Right renal cortex interstitium (tissue), 3 donors: ENCODE results near the gene COL23A1. TPM values are rescaled to one million over a fixed set of nuclear protein-coding genes. Genes with fewer than 3 reads are reported as not detected.
A peak's percentile ranks its signal among the peaks of the same experiment; 100 is the strongest.

ENCODE experiments used
- DNase-seq, 3 donors: peaks; one replicate each; pipeline ENCODE4 v3.0.0-alpha.2; 2013; ENCODE audit warnings: low read depth in 3 of 3, low spot score in 2 of 3
- polyA plus RNA-seq, 3 donors: library from polyadenylated mRNA; unstranded; fragments of 120-200 nt; gene quantifications; one replicate each; pipeline ENCODE4 v1.2.1, GENCODE V29; 2013; ENCODE audit not compliant: insufficient read length in 3 of 3

The COL23A1 gene
- polyA plus RNA-seq, 3 donors: 4.8 to 5.2 (median 4.9) TPM

- no peak for DNase-seq
Measured at GRCh38 chr5:178560911-178561310, 29.3 kb downstream of the COL23A1 start.

GRCh38 chr5:178557416-178557815 lies 32.8 kb downstream of the COL23A1 start:
- no peak for DNase-seq

GRCh38 chr5:178555771-178556211 lies 34.4 kb downstream of the COL23A1 start:
- DNase-seq: no peak

GRCh38 chr5:178555005-178555404 lies 35.2 kb downstream of the COL23A1 start:
- no peak for DNase-seq

GRCh38 chr5:178554311-178554710 lies 35.9 kb downstream of the COL23A1 start:
- DNase-seq: no peak

GRCh38 chr5:178553517-178553916 lies 36.7 kb downstream of the COL23A1 start:
- DNase-seq: no peak

GRCh38 chr5:178551468-178551867 lies 38.7 kb downstream of the COL23A1 start:
- no peak for DNase-seq

GRCh38 chr5:178551059-178551458 lies 39.1 kb downstream of the COL23A1 start:
- DNase-seq: no peak

- no peak for DNase-seq
Measured at GRCh38 chr5:178548746-178549145, 41.4 kb downstream of the COL23A1 start.

GRCh38 chr5:178547753-178548415 lies 42.3 kb downstream of the COL23A1 start:
- no peak for DNase-seq

GRCh38 chr5:178547052-178547666 lies 43.0 kb downstream of the COL23A1 start:
- DNase-seq: no peak

- no peak for DNase-seq
Measured at GRCh38 chr5:178546675-178547033, 43.5 kb downstream of the COL23A1 start.

- no peak for DNase-seq
Measured at GRCh38 chr5:178545941-178546674, 44.1 kb downstream of the COL23A1 start.

GRCh38 chr5:178545176-178545575 lies 45.0 kb downstream of the COL23A1 start:
- no peak for DNase-seq

GRCh38 chr5:178544166-178544834 lies 45.9 kb downstream of the COL23A1 start:
- DNase-seq: no peak

GRCh38 chr5:178542455-178542854 lies 47.7 kb downstream of the COL23A1 start:
- peak in 2 of 3 donors; percentile 41 to 54 for DNase-seq

GRCh38 chr5:178540526-178540925 lies 49.7 kb downstream of the COL23A1 start:
- no peak for DNase-seq

GRCh38 chr5:178538741-178539229 lies 51.4 kb downstream of the COL23A1 start:
- DNase-seq: no peak

- no peak for DNase-seq
Measured at GRCh38 chr5:178537467-178538371, 52.5 kb downstream of the COL23A1 start.
